Activated gamma-delta T cell (primary cell): ENCODE results near the gene N4BP2L1.

Experiments
- DNase-seq: peaks from one replicate; lab custom pipeline; 2025; lab: John Stamatoyannopoulos, UW

Gene N4BP2L1

GRCh38 chr13:32431361-32431760 lies 3.4 kb upstream of the N4BP2L1 start:
- DNase-seq: no peak

GRCh38 chr13:32430018-32430747 lies 2.3 kb upstream of the N4BP2L1 start:
- no peak for DNase-seq

GRCh38 chr13:32429433-32429909 lies 1.5 kb upstream of the N4BP2L1 start:
- DNase-seq: no peak

- DNase-seq: no peak
These were observed 877 bp upstream of the N4BP2L1 start for GRCh38 chr13:32428581-32429432.

- DNase-seq: peak; percentile 42
These were observed 709 bp downstream of the N4BP2L1 start for GRCh38 chr13:32426990-32427851.

- no peak for DNase-seq
These were observed 1.5 kb downstream of the N4BP2L1 start for GRCh38 chr13:32426191-32426989.

- no peak for DNase-seq
These were observed 2.8 kb downstream of the N4BP2L1 start for GRCh38 chr13:32425158-32425557.

GRCh38 chr13:32423592-32423991 lies 4.3 kb downstream of the N4BP2L1 start:
- no peak for DNase-seq

- DNase-seq: no peak
These were observed 8.1 kb downstream of the N4BP2L1 start for GRCh38 chr13:32419862-32420261.

GRCh38 chr13:32417995-32418394 lies 9.9 kb downstream of the N4BP2L1 start:
- DNase-seq: no peak

GRCh38 chr13:32415019-32415418 lies 12.9 kb downstream of the N4BP2L1 start:
- no peak for DNase-seq

GRCh38 chr13:32414580-32414979 lies 13.3 kb downstream of the N4BP2L1 start:
- DNase-seq: no peak

- DNase-seq: no peak
These were observed 14.6 kb downstream of the N4BP2L1 start for GRCh38 chr13:32413284-32413683.

GRCh38 chr13:32409561-32410421 lies 18.1 kb downstream of the N4BP2L1 start:
- DNase-seq: no peak

- no peak for DNase-seq
These were observed 19.0 kb downstream of the N4BP2L1 start for GRCh38 chr13:32409001-32409313.

- no peak for DNase-seq
These were observed 19.5 kb downstream of the N4BP2L1 start for GRCh38 chr13:32408296-32409000.

- DNase-seq: no peak
These were observed 20.1 kb downstream of the N4BP2L1 start for GRCh38 chr13:32407854-32408253.

- no peak for DNase-seq
These were observed 24.8 kb downstream of the N4BP2L1 start for GRCh38 chr13:32403108-32403507.

- no peak for DNase-seq
These were observed 36.8 kb downstream of the N4BP2L1 start for GRCh38 chr13:32391101-32391619.

- DNase-seq: no peak
These were observed 37.4 kb downstream of the N4BP2L1 start for GRCh38 chr13:32390484-32390883.
